GM19397 (cell line): ENCODE results near the gene DNASE2B.

ENCODE experiments used
- ATAC-seq: cut with Tn5 transposase; IDR thresholded peaks from one replicate; pipeline ENCODE4 v1.9.1; 2021; ENCODE audit warnings: mild to moderate bottlenecking, moderate library complexity; ENCODE audit not compliant: unreplicated experiment

Gene DNASE2B

GRCh38 chr1:84410328-84411095, 12.2 kb downstream of the DNASE2B start:
- no peak for ATAC-seq

GRCh38 chr1:84412316-84412942, 14.1 kb downstream of the DNASE2B start:
- no peak for ATAC-seq

- ATAC-seq, result no peak
Measured at GRCh38 chr1:84415396-84415795, 17.1 kb downstream of the DNASE2B start.

GRCh38 chr1:84422909-84423308, 24.6 kb downstream of the DNASE2B start:
- ATAC-seq, result no peak

- ATAC-seq, result no peak
Measured at GRCh38 chr1:84424513-84425149, 26.3 kb downstream of the DNASE2B start.

- ATAC-seq, result no peak
Measured at GRCh38 chr1:84425150-84425896, 27.0 kb downstream of the DNASE2B start.

GRCh38 chr1:84426376-84426775, 28.1 kb downstream of the DNASE2B start:
- ATAC-seq, result no peak

- no peak for ATAC-seq
Measured at GRCh38 chr1:84427250-84428188, 29.2 kb downstream of the DNASE2B start.

- ATAC-seq, result no peak
Measured at GRCh38 chr1:84428235-84428634, 30.0 kb downstream of the DNASE2B start.

- ATAC-seq, result no peak
Measured at GRCh38 chr1:84429231-84429630, 30.9 kb downstream of the DNASE2B start.

- no peak for ATAC-seq
Measured at GRCh38 chr1:84430546-84430945, 32.3 kb downstream of the DNASE2B start.

- ATAC-seq, result peak; percentile 44
Measured at GRCh38 chr1:84433258-84434080, 35.2 kb downstream of the DNASE2B start.

- no peak for ATAC-seq
Measured at GRCh38 chr1:84434081-84434769, 35.9 kb downstream of the DNASE2B start.

GRCh38 chr1:84434801-84435549, 36.7 kb downstream of the DNASE2B start:
- no peak for ATAC-seq

GRCh38 chr1:84436876-84437655, 38.8 kb downstream of the DNASE2B start:
- peak; percentile 54 for ATAC-seq

GRCh38 chr1:84442256-84442655, 44.0 kb downstream of the DNASE2B start:
- peak; percentile 85 for ATAC-seq
